Panc1 (cell line): ENCODE data around the gene KHNYN. TPM values are rescaled to one million over a fixed set of nuclear protein-coding genes. Genes with fewer than 3 reads are reported as not detected.

Experiments used
- ATAC-seq: fragments of 200-7000 bp; cut with Tn5 transposase; 2 replicates; pipeline ENCODE4 v1.9.1; 2020; ENCODE audit warnings: mild to moderate bottlenecking, moderate library complexity
- BruUV-seq: library from RNA; stranded (reverse); fragments of 400-500 nt; replicated peaks from 2 replicates; lab custom pipeline; 2021; lab: Mats Ljungman, UMichigan
- CTCF ChIA-PET: fragments of 300-600 bp; sonication (Branson Sonifier 250); formaldehyde crosslinking; loops from one replicate; lab custom pipeline; 2022; ENCODE audit warnings: antibody characterized with exemption; lab: Charles Lee
- POLR2A ChIA-PET: fragments of 300-600 bp; sonication (Branson Sonifier 250); formaldehyde crosslinking; loops from one replicate; lab custom pipeline; 2022; ENCODE audit warnings: antibody characterized with exemption; lab: Charles Lee
- DNase-seq: peaks from one replicate; pipeline ENCODE4 v3.0.0-alpha.2; 2010; ENCODE audit warnings: low read depth, low spot score
- H3K27ac ChIP-seq: 2 replicates; pipeline ENCODE4 v1.5.1; 2011; ENCODE audit warnings: mild to moderate bottlenecking, low read length, inconsistent platforms
- H3K27me3 ChIP-seq: fragments of 200-500 bp; sonication (Bioruptor generic); 2 replicates; pipeline ENCODE4 v1.6.0; 2014; ENCODE audit warnings: low read length, inconsistent platforms; ENCODE audit not compliant: control insufficient read depth, insufficient read depth
- H3K36me3 ChIP-seq: fragments of 200-500 bp; sonication (Bioruptor generic); 2 replicates; pipeline ENCODE4 v1.5.1; 2014; ENCODE audit warnings: inconsistent platforms, mild to moderate bottlenecking, low read length, moderate library complexity; ENCODE audit not compliant: control insufficient read depth, insufficient read depth
- H3K4me1 ChIP-seq: 2 replicates; pipeline ENCODE4 v1.5.1; 2011; ENCODE audit warnings: inconsistent platforms, mild to moderate bottlenecking, low read length, moderate library complexity; ENCODE audit not compliant: control insufficient read depth, insufficient read depth
- H3K4me3 ChIP-seq, 2 experiments: 2 replicates each; pipeline ENCODE4 v1.5.1; 2011 to 2012; ENCODE audit warnings: low read depth in 2 of 2, low read length in 2 of 2, mild to moderate bottlenecking in 2 of 2, inconsistent platforms in 1 of 2, moderate library complexity in 1 of 2
- H3K9me3 ChIP-seq: fragments of 200-500 bp; sonication (Bioruptor generic); 2 replicates; pipeline ENCODE4 v1.5.1; 2014; ENCODE audit warnings: low read depth, mild to moderate bottlenecking, inconsistent platforms, low read length, moderate library complexity; ENCODE audit not compliant: control insufficient read depth, insufficient read depth
- CTCF ChIP-seq: fragments of 450-650 bp; IDR thresholded peaks from 2 replicates; pipeline ENCODE4 v1.5.1; 2017; ENCODE audit warnings: mild to moderate bottlenecking
- POLR2AphosphoS5 ChIP-seq: IDR thresholded peaks from 2 replicates; pipeline ENCODE4 v1.6.1; 2012; ENCODE audit warnings: mild to moderate bottlenecking, low read depth, low read length, moderate library complexity
- SIN3A ChIP-seq: IDR thresholded peaks from 2 replicates; pipeline ENCODE4 v1.6.1; 2012; ENCODE audit warnings: low read depth, mild to moderate bottlenecking, low read length, moderate library complexity, borderline replicate concordance; ENCODE audit not compliant: insufficient read depth
- TCF7L2 ChIP-seq: IDR thresholded peaks from 2 replicates; pipeline ENCODE4 v1.6.1; 2011; ENCODE audit warnings: mild to moderate bottlenecking, low read depth, low read length, inconsistent platforms
- in situ Hi-C: cut with HindIII; loops from 2 replicates; pipeline ENCODE4 v1.10.0; 2016; ENCODE audit warnings: low sequenced_read_pairs, low pct_unique_long_range_greater_than_20kb
- intact Hi-C: fragments of 100-400 bp; cut with micrococcal nuclease; formaldehyde crosslinking; loops from one replicate; pipeline ENCODE4 v1.10.0; 2022; ENCODE audit not compliant: unreplicated experiment
- total RNA-seq: library from RNA; stranded (reverse); gene quantifications from one replicate; pipeline ENCODE4 v1.2.1, GENCODE V29; 2021; ENCODE audit not compliant: unreplicated experiment
- TF ChIP-seq, protein P1 (sequence below), 2 experiments: IDR thresholded peaks; 2 replicates each; pipeline ENCODE4 v1.6.1; 2011 to 2012; ENCODE audit warnings: low read depth in 2 of 2, control low read depth in 1 of 2, low read length in 1 of 2, mild to moderate bottlenecking in 1 of 2, moderate library complexity in 1 of 2; ENCODE audit not compliant: insufficient read depth in 1 of 2

Gene KHNYN
- total RNA-seq, 1 experiment from 2014 or later: 37.6 TPM

GRCh38 chr14:24418492-24418873 lies 11.3 kb upstream of the KHNYN start:
- no peak overlapping the region for H3K4me3 ChIP-seq
- ATAC-seq: no peak
- intact Hi-C loops: no loop called here
- H3K27me3 ChIP-seq: no peaks in the 10 kb centered on the region
- no peak for DNase-seq
- in situ Hi-C loops: no loop called here
- ChIA-PET POLR2A (no interaction called here), CTCF (no interaction called here)
- no peaks in the 10 kb centered on the region for H3K9me3 ChIP-seq
- no TSS peak for BruUV-seq
- H3K27ac ChIP-seq: no peak overlapping the region
- H3K36me3 ChIP-seq: no peaks in the 10 kb centered on the region
- no peaks in the 10 kb centered on the region for H3K4me1 ChIP-seq
- TF ChIP-seq CTCF: no peak
- no peak for TF ChIP-seq POLR2AphosphoS5
- TF ChIP-seq, protein P1, sequence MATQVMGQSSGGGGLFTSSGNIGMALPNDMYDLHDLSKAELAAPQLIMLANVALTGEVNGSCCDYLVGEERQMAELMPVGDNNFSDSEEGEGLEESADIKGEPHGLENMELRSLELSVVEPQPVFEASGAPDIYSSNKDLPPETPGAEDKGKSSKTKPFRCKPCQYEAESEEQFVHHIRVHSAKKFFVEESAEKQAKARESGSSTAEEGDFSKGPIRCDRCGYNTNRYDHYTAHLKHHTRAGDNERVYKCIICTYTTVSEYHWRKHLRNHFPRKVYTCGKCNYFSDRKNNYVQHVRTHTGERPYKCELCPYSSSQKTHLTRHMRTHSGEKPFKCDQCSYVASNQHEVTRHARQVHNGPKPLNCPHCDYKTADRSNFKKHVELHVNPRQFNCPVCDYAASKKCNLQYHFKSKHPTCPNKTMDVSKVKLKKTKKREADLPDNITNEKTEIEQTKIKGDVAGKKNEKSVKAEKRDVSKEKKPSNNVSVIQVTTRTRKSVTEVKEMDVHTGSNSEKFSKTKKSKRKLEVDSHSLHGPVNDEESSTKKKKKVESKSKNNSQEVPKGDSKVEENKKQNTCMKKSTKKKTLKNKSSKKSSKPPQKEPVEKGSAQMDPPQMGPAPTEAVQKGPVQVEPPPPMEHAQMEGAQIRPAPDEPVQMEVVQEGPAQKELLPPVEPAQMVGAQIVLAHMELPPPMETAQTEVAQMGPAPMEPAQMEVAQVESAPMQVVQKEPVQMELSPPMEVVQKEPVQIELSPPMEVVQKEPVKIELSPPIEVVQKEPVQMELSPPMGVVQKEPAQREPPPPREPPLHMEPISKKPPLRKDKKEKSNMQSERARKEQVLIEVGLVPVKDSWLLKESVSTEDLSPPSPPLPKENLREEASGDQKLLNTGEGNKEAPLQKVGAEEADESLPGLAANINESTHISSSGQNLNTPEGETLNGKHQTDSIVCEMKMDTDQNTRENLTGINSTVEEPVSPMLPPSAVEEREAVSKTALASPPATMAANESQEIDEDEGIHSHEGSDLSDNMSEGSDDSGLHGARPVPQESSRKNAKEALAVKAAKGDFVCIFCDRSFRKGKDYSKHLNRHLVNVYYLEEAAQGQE (IDR thresholded peaks at IDR 0.05; ENCODE audit: insufficient read depth in 1 of 2, low read depth in 2 of 2, low read length in 1 of 2): no peak
- no peak for TF ChIP-seq TCF7L2
- TF ChIP-seq SIN3A: no peak

GRCh38 chr14:24422261-24422660 lies 7.5 kb upstream of the KHNYN start:
- ChIA-PET CTCF (no interaction called here), POLR2A (no interaction called here)
- H3K9me3 ChIP-seq: no peaks in the 10 kb centered on the region
- intact Hi-C loops (no loop called here), in situ Hi-C loops (no loop called here)
- no peak for ATAC-seq
- H3K27ac ChIP-seq: no peak overlapping the region
- TF ChIP-seq CTCF (no peak), SIN3A (no peak), POLR2AphosphoS5 (no peak), TCF7L2 (no peak)
- TF ChIP-seq, protein P1 (IDR thresholded peaks at IDR 0.05; ENCODE audit: insufficient read depth in 1 of 2, low read depth in 2 of 2, low read length in 1 of 2): no peak
- no peak overlapping the region for H3K4me3 ChIP-seq
- H3K27me3 ChIP-seq: no peaks in the 10 kb centered on the region
- BruUV-seq: no TSS peak
- no peaks in the 10 kb centered on the region for H3K36me3 ChIP-seq
- H3K4me1 ChIP-seq: no peaks in the 10 kb centered on the region
- DNase-seq: no peak
